BJ (cell line): ENCODE measurements around the gene MAT2A. TPM values are rescaled to one million over a fixed set of nuclear protein-coding genes. Genes with fewer than 3 reads are reported as not detected.
A peak's percentile ranks its signal among the peaks of the same experiment; 100 is the strongest.
"Not testable (repeated sequence)": the region's sequence is repeated elsewhere in the genome, so short reads cannot be mapped to it uniquely, and the experiment has no call there.

ENCODE experiments used
- CTCF ChIA-PET: fragments of 350-600 bp; formaldehyde crosslinking; extraction: SDS; loops from one replicate; lab custom pipeline; 2021; ENCODE audit warnings: antibody characterized with exemption, inconsistent platforms; lab: Yijun Ruan, JAX
- POLR2A ChIA-PET: fragments of 300-600 bp; sonication (Branson Sonifier 250); formaldehyde crosslinking; extraction: SDS; loops from one replicate; lab custom pipeline; 2021; ENCODE audit warnings: antibody characterized with exemption; lab: Charles Lee
- DNase-seq: peaks from one replicate; pipeline ENCODE4 v3.0.0-alpha.2; 2011; ENCODE audit warnings: low read depth
- H3K27me3 ChIP-seq: 2 replicates; pipeline ENCODE4 v1.6.0; 2011; ENCODE audit warnings: low read length; ENCODE audit not compliant: control insufficient read depth, insufficient read depth
- H3K36me3 ChIP-seq: 2 replicates; pipeline ENCODE4 v1.5.1; 2011; ENCODE audit warnings: low read length; ENCODE audit not compliant: control insufficient read depth, insufficient read depth
- H3K4me3 ChIP-seq: 2 replicates; pipeline ENCODE4 v1.5.1; 2011; ENCODE audit warnings: low read depth, mild to moderate bottlenecking, control low read depth, low read length
- CTCF ChIP-seq: IDR thresholded peaks from 2 replicates; pipeline ENCODE4 v1.5.1; 2011; ENCODE audit warnings: low read depth, mild to moderate bottlenecking, control low read depth, inconsistent platforms, low read length, moderate library complexity; ENCODE audit not compliant: insufficient read depth
- polyA plus RNA-seq: library from polyadenylated mRNA; depleted of rRNA; stranded (reverse); fragments of >200 nt; gene quantifications from 2 replicates; pipeline ENCODE4 v1.2.3, GENCODE V29; 2011

MAT2A gene
- polyA plus RNA-seq, 1 experiment = 302 TPM

- Histone ChIP-seq H3K27me3 (no peaks in the 10 kb centered on the region), H3K36me3 (peaks cover 28% of the 10 kb centered on the region), H3K4me3 (no peak overlapping the region)
- DNase-seq = no peak
- no peak for TF ChIP-seq CTCF
- ChIA-PET POLR2A (interaction anchor here (0.7 kb wide), 1 partner anchor 132 kb away, joined by 5 read pairs; no protein-coding TSS in a partner anchor), CTCF (interaction anchor here (1.1 to 19.5 kb wide), 6 partner anchors 13 to 253 kb away, joined by 3 to 460 read pairs (median 5); partner anchors contain the start of genes MAT2A and SH2D6)
Observed at GRCh38 chr2:85553184-85553583, 14.2 kb downstream of the MAT2A start.

GRCh38 chr2:85554980-85555612 lies 16.1 kb downstream of the MAT2A start:
- H3K36me3 ChIP-seq = peaks cover 29% of the 10 kb centered on the region

GRCh38 chr2:85557130-85557529 lies 18.2 kb downstream of the MAT2A start:
- ChIA-PET POLR2A (no interaction called here), CTCF (interaction anchor here (0.7 to 2.0 kb wide), 5 partner anchors 26 to 257 kb away, joined by 3 to 15 read pairs (median 3); no protein-coding TSS in a partner anchor)
- no peak for DNase-seq
- H3K4me3 ChIP-seq = no peak overlapping the region
- no peak for TF ChIP-seq CTCF
- no peaks in the 10 kb centered on the region for H3K27me3 ChIP-seq
- H3K36me3 ChIP-seq = peaks cover 19% of the 10 kb centered on the region

More at GRCh38 chr2:85554980-85555612, 16.1 kb downstream of the MAT2A start:
- no peak for TF ChIP-seq CTCF
- DNase-seq = no peak
- CTCF ChIA-PET = interaction anchor here (1.0 to 19.5 kb wide), 3 partner anchors 128 to 488 kb away, joined by 3 to 460 read pairs (median 4); partner anchors contain the start of gene SH2D6
- H3K4me3 ChIP-seq = no peak overlapping the region
- no peaks in the 10 kb centered on the region for H3K27me3 ChIP-seq
- POLR2A ChIA-PET = no interaction called here

GRCh38 chr2:85558160-85558559 lies 19.2 kb downstream of the MAT2A start:
- no peaks in the 10 kb centered on the region for H3K27me3 ChIP-seq
- peaks cover 12% of the 10 kb centered on the region for H3K36me3 ChIP-seq
- ChIA-PET CTCF (interaction anchor here (1.5 to 5.2 kb wide), 3 partner anchors 8 to 138 kb away, joined by 3 to 37 read pairs (median 30); partner anchors contain the start of gene SH2D6), POLR2A (no interaction called here)
- no peak overlapping the region for H3K4me3 ChIP-seq
- TF ChIP-seq CTCF = no peak
- no peak for DNase-seq

DNA sequence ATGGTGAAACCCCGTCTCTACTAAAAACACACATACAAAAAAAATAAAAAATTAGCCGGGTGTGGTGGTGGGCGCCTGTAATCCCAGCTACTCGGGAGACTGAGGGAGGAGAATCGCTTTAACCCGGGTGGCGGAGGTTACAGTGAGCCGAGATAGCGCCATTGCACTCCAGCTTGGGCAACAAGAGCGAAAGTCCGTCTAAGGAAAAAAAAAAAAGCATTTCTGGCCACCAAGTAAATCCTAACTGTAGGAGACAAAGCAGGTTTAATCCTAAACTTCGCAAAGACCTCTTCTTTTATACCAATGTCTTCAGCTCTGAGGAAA lies 21.4 kb downstream of the MAT2A start:
- peak overlapping the region; percentile 85 for H3K4me3 ChIP-seq
- H3K36me3 ChIP-seq, DNase-seq, POLR2A ChIA-PET, H3K27me3 ChIP-seq: not testable (repeated sequence)
- CTCF ChIA-PET = interaction anchor here (0.6 to 5.2 kb wide), 6 partner anchors 9 to 140 kb away, joined by 3 to 37 read pairs (median 6); partner anchors contain the start of gene SH2D6
